Measurements from ENCODE around the gene PBX4. TPM values are rescaled to one million over a fixed set of nuclear protein-coding genes. Genes with fewer than 3 reads are reported as not detected.

Gene PBX4
- total RNA-seq, 2 experiments from 2014 or later: 13.8 to 15.6 TPM

GRCh38 chr19:19662344-19662743, 43.9 kb upstream of the PBX4 start:
- ATAC-seq (no peak), DNase-seq (no peak)
- H3K27me3 Mint-ChIP-seq: no peaks in the 10 kb centered on the region
- ChIA-PET CTCF (interaction anchor here (0.7 to 3.5 kb wide), 8 partner anchors 18 to 297 kb away, joined by 3 to 14 read pairs (median 3); partner anchors contain the start of genes GMIP and ZNF14), POLR2A (interaction anchor here (0.6 to 2.8 kb wide), 16 partner anchors 11 to 252 kb away, joined by 3 to 23 read pairs (median 4); partner anchors contain the start of genes LPAR2, ZNF253 and ZNF506)
- intact Hi-C loops (cut with micrococcal nuclease): loop anchor here (10.0 kb wide), 1 partner anchor 152 kb away; no protein-coding TSS in a partner anchor
- H3K36me3 Mint-ChIP-seq (ENCODE audit: low read depth): peaks cover 44% of the 10 kb centered on the region
- TF ChIP-seq CTCF (IDR thresholded peaks at IDR 0.05): no peak
- no peaks in the 10 kb centered on the region for H3K9me3 Mint-ChIP-seq
- H3K4me3 Mint-ChIP-seq: peak overlapping the region; percentile 88
- H3K4me1 Mint-ChIP-seq (ENCODE audit: low read depth): peaks cover 24% of the 10 kb centered on the region
- peak overlapping the region; percentile 94 for H3K27ac Mint-ChIP-seq

DNA sequence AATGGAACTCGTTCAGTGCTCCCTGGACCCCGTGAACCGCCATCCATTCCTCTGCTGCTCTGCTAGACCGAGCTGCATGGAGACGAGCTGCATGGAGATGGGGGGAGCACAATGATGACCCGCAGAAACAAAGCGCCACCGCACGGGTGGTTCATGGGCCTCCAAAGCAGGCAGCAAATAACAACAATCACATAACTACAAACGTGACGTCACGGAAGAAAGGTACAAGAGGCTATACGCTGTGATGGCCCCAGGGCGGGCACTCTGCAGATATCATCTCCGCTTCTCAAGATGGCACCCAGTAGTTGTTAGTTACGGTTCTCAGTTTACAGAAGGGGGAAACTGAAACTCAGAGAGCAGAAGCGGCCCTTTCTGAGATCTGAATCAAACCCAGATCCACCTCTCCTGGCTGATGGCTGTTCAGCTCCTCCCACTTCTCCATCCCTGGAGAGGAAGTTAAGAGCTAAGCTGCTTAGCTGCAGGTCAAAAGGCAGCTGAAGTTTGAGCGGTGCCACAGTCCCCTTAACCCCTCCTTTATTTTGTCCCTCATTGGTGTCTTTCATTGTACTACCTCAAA, 43.3 kb upstream of the PBX4 start:
- peak overlapping the region; percentile 94 for H3K27ac Mint-ChIP-seq
- no peaks in the 10 kb centered on the region for H3K27me3 Mint-ChIP-seq
- peak overlapping the region; percentile 88 for H3K4me3 Mint-ChIP-seq
- ATAC-seq (peak; percentile 33), DNase-seq (peak; percentile 61)
- ChIA-PET POLR2A (interaction anchor here (0.5 to 2.8 kb wide), 11 partner anchors 10 to 286 kb away, joined by 3 to 23 read pairs (median 5); partner anchors contain the start of genes LPAR2, ZNF253 and ZNF506), CTCF (interaction anchor here (0.7 to 3.5 kb wide), 6 partner anchors 18 to 297 kb away, joined by 3 to 14 read pairs (median 4); partner anchors contain the start of gene ZNF14)
- peaks cover 23% of the 10 kb centered on the region for H3K4me1 Mint-ChIP-seq (ENCODE audit: low read depth)
- no peak for TF ChIP-seq CTCF (IDR thresholded peaks at IDR 0.05)
- H3K9me3 Mint-ChIP-seq: no peaks in the 10 kb centered on the region
- peaks cover 44% of the 10 kb centered on the region for H3K36me3 Mint-ChIP-seq (ENCODE audit: low read depth)
- intact Hi-C loops (cut with micrococcal nuclease): loop anchor here (10.0 kb wide), 1 partner anchor 153 kb away; no protein-coding TSS in a partner anchor

GRCh38 chr19:19661141-19661674, 42.7 kb upstream of the PBX4 start:
- H3K9me3 Mint-ChIP-seq: no peaks in the 10 kb centered on the region
- peaks cover 47% of the 10 kb centered on the region for H3K36me3 Mint-ChIP-seq (ENCODE audit: low read depth)

DNA sequence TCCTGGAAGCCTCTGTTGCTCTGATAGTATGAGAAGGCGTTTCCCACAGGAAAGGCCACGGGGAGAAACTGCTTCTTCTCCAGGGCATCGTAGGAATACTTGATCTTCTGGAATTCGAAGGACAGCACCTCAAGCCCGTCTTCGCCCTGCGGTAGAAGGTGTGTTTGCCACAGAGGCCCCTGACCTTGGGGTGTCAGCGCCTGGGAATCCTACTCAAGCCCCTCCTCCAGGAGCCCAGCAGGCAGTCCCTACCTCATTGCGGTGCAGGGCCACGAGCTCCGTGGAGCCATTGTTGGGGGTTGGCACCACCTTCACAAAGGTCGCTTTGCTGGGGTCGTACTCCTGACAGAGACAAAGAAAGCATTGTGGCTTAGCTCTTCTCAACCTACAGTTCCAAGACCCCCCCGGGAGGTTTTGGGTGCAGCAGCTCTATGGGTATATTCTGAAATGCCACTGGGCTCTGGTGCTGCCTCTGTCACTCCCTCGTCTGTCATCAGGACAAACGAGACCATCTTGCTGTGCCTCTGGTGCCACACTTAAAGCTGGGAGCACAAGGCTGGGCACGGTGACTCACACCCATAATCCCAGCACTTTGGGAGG, 41.3 kb upstream of the PBX4 start:
- H3K9me3 Mint-ChIP-seq: no peaks in the 10 kb centered on the region
- CTCF ChIA-PET: interaction anchor here (3.5 kb wide), 1 partner anchor 128 kb away, joined by 14 read pairs; no protein-coding TSS in a partner anchor
- intact Hi-C loops (cut with micrococcal nuclease): loop anchor here (10.0 kb wide), 1 partner anchor 155 kb away; no protein-coding TSS in a partner anchor
- peaks cover 50% of the 10 kb centered on the region for H3K36me3 Mint-ChIP-seq (ENCODE audit: low read depth)
- peaks cover 23% of the 10 kb centered on the region for H3K4me1 Mint-ChIP-seq (ENCODE audit: low read depth)
- ATAC-seq: no peak
- TF ChIP-seq CTCF (IDR thresholded peaks at IDR 0.05): no peak
- H3K27me3 Mint-ChIP-seq: no peaks in the 10 kb centered on the region
- POLR2A ChIA-PET: interaction anchor here (1.0 kb wide), 1 partner anchor 31 kb away, joined by 3 read pairs; no protein-coding TSS in a partner anchor
- no peak overlapping the region for H3K4me3 Mint-ChIP-seq
- H3K27ac Mint-ChIP-seq: peak overlapping the region; percentile 49
- DNase-seq: no peak

More at GRCh38 chr19:19661141-19661674, 42.7 kb upstream of the PBX4 start:
- ATAC-seq (no peak), DNase-seq (no peak)
- peak overlapping the region; percentile 88 for H3K4me3 Mint-ChIP-seq
- POLR2A ChIA-PET: interaction anchor here (0.5 to 2.8 kb wide), 5 partner anchors 10 to 286 kb away, joined by 3 to 23 read pairs (median 6); partner anchors contain the start of gene ZNF506
- peaks cover 23% of the 10 kb centered on the region for H3K4me1 Mint-ChIP-seq (ENCODE audit: low read depth)
- intact Hi-C loops (cut with micrococcal nuclease): loop anchor here (10.0 kb wide), 1 partner anchor 154 kb away; no protein-coding TSS in a partner anchor
- no peaks in the 10 kb centered on the region for H3K27me3 Mint-ChIP-seq
- TF ChIP-seq CTCF (IDR thresholded peaks at IDR 0.05): no peak
- CTCF ChIA-PET: interaction anchor here (0.7 to 3.5 kb wide), 6 partner anchors 17 to 131 kb away, joined by 3 to 14 read pairs (median 4); partner anchors contain the start of genes GMIP and ZNF14
- peak overlapping the region; percentile 94 for H3K27ac Mint-ChIP-seq
